Measurements from ENCODE around the gene MS4A6E. TPM values are rescaled to one million over a fixed set of nuclear protein-coding genes. Genes with fewer than 3 reads are reported as not detected.
"Not testable (repeated sequence)": the region's sequence is repeated elsewhere in the genome, so short reads cannot be mapped to it uniquely, and the experiment has no call there.

Gene MS4A6E
- not detected for total RNA-seq

- ATAC-seq: no peak
- H3K36me3 Mint-ChIP-seq: peaks cover 6 to 12% of the 10 kb centered on the region in 2 donors
- peaks cover 3 to 13% of the 10 kb centered on the region in 2 donors for H3K9me3 Mint-ChIP-seq
- DNase-seq (ENCODE audit: low spot score in 2 of 2): no peak
- H3K27ac Mint-ChIP-seq: no peak within 1 kb of the TSS
Measured at GRCh38 chr11:60326955-60327354, at the start of gene MS4A6E. Gene MS4A6E, plus strand, starts transcription at chr11:60327255. Its CDS starts 7,641 bp downstream, at chr11:60334896.

GRCh38 chr11:60280412-60280811, 46.6 kb upstream of the MS4A6E start, which contains the start of gene MS4A4A:
Gene MS4A4A, plus strand, starts transcription at chr11:60280666. Its CDS starts 10 bp downstream, at chr11:60280676.
- Mint-ChIP-seq H3K9me3 (no peaks in the 10 kb centered on the region), H3K27ac (no peak within 1 kb of the TSS), H3K36me3 (no peaks in the 10 kb centered on the region)
- ATAC-seq (no peak), DNase-seq (ENCODE audit: low spot score in 2 of 2) (no peak)

GRCh38 chr11:60281485-60281884, 45.6 kb upstream of the MS4A6E start:
- H3K36me3 Mint-ChIP-seq: no peaks in the 10 kb centered on the region
- ATAC-seq (no peak), DNase-seq (ENCODE audit: low spot score in 2 of 2) (no peak)
- H3K27ac Mint-ChIP-seq: no peak overlapping the region
- H3K9me3 Mint-ChIP-seq: no peaks in the 10 kb centered on the region

GRCh38 chr11:60282286-60282685, 44.8 kb upstream of the MS4A6E start:
- DNase-seq (ENCODE audit: low spot score in 2 of 2) (no peak), ATAC-seq (no peak)
- Mint-ChIP-seq H3K9me3 (no peaks in the 10 kb centered on the region), H3K27ac (no peak overlapping the region), H3K36me3 (no peaks in the 10 kb centered on the region)

- H3K27ac Mint-ChIP-seq, H3K36me3 Mint-ChIP-seq: not testable (repeated sequence)
Measured at GRCh38 chr11:60285411-60286126, 41.5 kb upstream of the MS4A6E start.

GRCh38 chr11:60288531-60288930, 38.5 kb upstream of the MS4A6E start:
- H3K9me3 Mint-ChIP-seq: no peaks in the 10 kb centered on the region
- DNase-seq (ENCODE audit: low spot score in 2 of 2): no peak
- H3K27ac Mint-ChIP-seq: no peak overlapping the region
- peak in 1 of 2 donors; percentile 7 for ATAC-seq
- no peaks in the 10 kb centered on the region for H3K36me3 Mint-ChIP-seq

More at GRCh38 chr11:60285411-60286126, 41.5 kb upstream of the MS4A6E start:
- not testable (repeated sequence) for DNase-seq (ENCODE audit: low spot score in 2 of 2); ATAC-seq; H3K9me3 Mint-ChIP-seq

- no peak for DNase-seq (ENCODE audit: low spot score in 2 of 2)
- Mint-ChIP-seq H3K36me3 (no peaks in the 10 kb centered on the region), H3K9me3 (no peaks in the 10 kb centered on the region), H3K27ac (no peak overlapping the region)
- ATAC-seq: no peak
Measured at GRCh38 chr11:60292145-60292544, 34.9 kb upstream of the MS4A6E start.

- no peaks in the 10 kb centered on the region for H3K9me3 Mint-ChIP-seq
Measured at GRCh38 chr11:60301178-60301577, 25.9 kb upstream of the MS4A6E start.

GRCh38 chr11:60301884-60302283, 25.2 kb upstream of the MS4A6E start:
- not testable (repeated sequence) for H3K27ac Mint-ChIP-seq; ATAC-seq; H3K36me3 Mint-ChIP-seq; DNase-seq (ENCODE audit: low spot score in 2 of 2); H3K9me3 Mint-ChIP-seq

More at GRCh38 chr11:60301178-60301577, 25.9 kb upstream of the MS4A6E start:
- H3K36me3 Mint-ChIP-seq: no peaks in the 10 kb centered on the region
- ATAC-seq (no peak), DNase-seq (ENCODE audit: low spot score in 2 of 2) (no peak)
- no peak overlapping the region for H3K27ac Mint-ChIP-seq

GRCh38 chr11:60303661-60304060, 23.4 kb upstream of the MS4A6E start:
- Mint-ChIP-seq H3K27ac (no peak overlapping the region), H3K9me3 (no peaks in the 10 kb centered on the region), H3K36me3 (no peaks in the 10 kb centered on the region)
- no peak for ATAC-seq
- no peak for DNase-seq (ENCODE audit: low spot score in 2 of 2)

- H3K36me3 Mint-ChIP-seq: no peaks in the 10 kb centered on the region
- H3K9me3 Mint-ChIP-seq: no peaks in the 10 kb centered on the region
- DNase-seq (ENCODE audit: low spot score in 2 of 2): no peak
- no peak overlapping the region for H3K27ac Mint-ChIP-seq
- ATAC-seq: no peak
Measured at GRCh38 chr11:60305906-60306619, 21.0 kb upstream of the MS4A6E start.

GRCh38 chr11:60307507-60308195, 19.4 kb upstream of the MS4A6E start:
- Mint-ChIP-seq H3K9me3 (no peaks in the 10 kb centered on the region), H3K36me3 (no peaks in the 10 kb centered on the region), H3K27ac (peak overlapping the region in 1 of 2 donors; percentile 58)
- ATAC-seq (peak; percentile 85 to 91), DNase-seq (ENCODE audit: low spot score in 2 of 2) (peak in 1 of 2 donors; percentile 13)

- Mint-ChIP-seq H3K36me3 (no peaks in the 10 kb centered on the region), H3K27ac (no peak overlapping the region), H3K9me3 (no peaks in the 10 kb centered on the region)
- ATAC-seq (no peak), DNase-seq (ENCODE audit: low spot score in 2 of 2) (no peak)
Measured at GRCh38 chr11:60310407-60310998, 16.6 kb upstream of the MS4A6E start.

GRCh38 chr11:60314635-60315321, 12.3 kb upstream of the MS4A6E start:
- no peak overlapping the region for H3K27ac Mint-ChIP-seq
- H3K36me3 Mint-ChIP-seq: peaks cover 1 to 8% of the 10 kb centered on the region in 2 donors
- no peak for ATAC-seq
- peaks cover 8 to 10% of the 10 kb centered on the region in 2 donors for H3K9me3 Mint-ChIP-seq
- no peak for DNase-seq (ENCODE audit: low spot score in 2 of 2)

GRCh38 chr11:60315871-60316270, 11.2 kb upstream of the MS4A6E start:
- ATAC-seq (no peak), DNase-seq (ENCODE audit: low spot score in 2 of 2) (no peak)
- Mint-ChIP-seq H3K36me3 (peaks cover 8 to 9% of the 10 kb centered on the region in 2 donors), H3K27ac (no peak overlapping the region), H3K9me3 (peaks cover 13 to 15% of the 10 kb centered on the region in 2 donors)

- peaks cover 8 to 14% of the 10 kb centered on the region in 2 donors for H3K36me3 Mint-ChIP-seq
- no peak overlapping the region for H3K27ac Mint-ChIP-seq
- H3K9me3 Mint-ChIP-seq: peaks cover 13 to 20% of the 10 kb centered on the region in 2 donors
- no peak for ATAC-seq
- no peak for DNase-seq (ENCODE audit: low spot score in 2 of 2)
Measured at GRCh38 chr11:60316317-60316716, 10.7 kb upstream of the MS4A6E start.

Measured in activated naive CD4-positive, alpha-beta T cell treated with anti-CD3 and anti-CD28 coated beads, Interleukin-2, amount 50 U/mL, for 72 hours (primary cell).